H9 (cell line): Measurements from ENCODE around the gene FLVCR2. TPM values are rescaled to one million over a fixed set of nuclear protein-coding genes. Genes with fewer than 3 reads are reported as not detected.
"Not testable (repeated sequence)": the region's sequence is repeated elsewhere in the genome, so short reads cannot be mapped to it uniquely, and the experiment has no call there.

Source experiments
- DNase-seq: peaks from one replicate; pipeline ENCODE4 v3.0.0-alpha.2; 2017
- H2AFZ ChIP-seq: one replicate; pipeline ENCODE4 v1.6.1; 2013; ENCODE audit warnings: mild to moderate bottlenecking, low read length, control low read depth, moderate library complexity
- H2AK5ac ChIP-seq: 2 replicates; pipeline ENCODE4 v1.6.1; 2013; ENCODE audit warnings: low read length, control low read depth, mixed read lengths; ENCODE audit not compliant: insufficient read length
- H2BK120ac ChIP-seq: one replicate; pipeline ENCODE4 v1.6.1; 2013; ENCODE audit warnings: low read depth, mild to moderate bottlenecking, low read length, control low read depth, inconsistent platforms; ENCODE audit not compliant: poor library complexity, severe bottlenecking
- H2BK12ac ChIP-seq: 2 replicates; pipeline ENCODE4 v1.6.1; 2013; ENCODE audit warnings: low read length, control low read depth, mixed read lengths, low read depth; ENCODE audit not compliant: insufficient read length
- H2BK15ac ChIP-seq: 2 replicates; pipeline ENCODE4 v1.6.1; 2013; ENCODE audit warnings: low read depth, low read length, control low read depth
- H2BK20ac ChIP-seq: one replicate; pipeline ENCODE4 v1.6.1; 2013; ENCODE audit warnings: low read depth, mild to moderate bottlenecking, low read length, control low read depth, inconsistent platforms; ENCODE audit not compliant: poor library complexity, severe bottlenecking
- H2BK5ac ChIP-seq: 2 replicates; pipeline ENCODE4 v1.6.1; 2013; ENCODE audit warnings: low read length, control low read depth, mixed read lengths; ENCODE audit not compliant: insufficient read length
- H3K14ac ChIP-seq: 2 replicates; pipeline ENCODE4 v1.6.1; 2013; ENCODE audit warnings: low read length, control low read depth; ENCODE audit not compliant: insufficient read depth
- H3K18ac ChIP-seq: 2 replicates; pipeline ENCODE4 v1.6.1; 2013; ENCODE audit warnings: low read depth, mild to moderate bottlenecking, mixed read lengths, low read length, control low read depth; ENCODE audit not compliant: insufficient read length
- H3K23ac ChIP-seq: 2 replicates; pipeline ENCODE4 v1.6.1; 2013; ENCODE audit warnings: low read length, control low read depth, mixed read lengths, low read depth; ENCODE audit not compliant: insufficient read length
- H3K23me2 ChIP-seq: 2 replicates; pipeline ENCODE4 v1.6.1; 2013; ENCODE audit warnings: low read depth, mild to moderate bottlenecking, mixed read lengths, low read length, control low read depth; ENCODE audit not compliant: insufficient read length, poor library complexity, severe bottlenecking
- H3K27ac ChIP-seq: 2 replicates; pipeline ENCODE4 v1.5.1; 2013; ENCODE audit warnings: low read length, control low read depth, mixed read lengths, low read depth; ENCODE audit not compliant: insufficient read length
- H3K27me3 ChIP-seq: 2 replicates; pipeline ENCODE4 v1.6.1; 2013; ENCODE audit warnings: low read length, control low read depth, inconsistent platforms; ENCODE audit not compliant: insufficient read depth
- H3K4ac ChIP-seq: 2 replicates; pipeline ENCODE4 v1.6.1; 2013; ENCODE audit warnings: low read depth, mild to moderate bottlenecking, control low read depth, inconsistent platforms, low read length, moderate library complexity
- H3K4me1 ChIP-seq: 2 replicates; pipeline ENCODE4 v1.6.1; 2013; ENCODE audit warnings: low read length, control low read depth, inconsistent platforms; ENCODE audit not compliant: insufficient read depth
- H3K4me2 ChIP-seq: 2 replicates; pipeline ENCODE4 v1.6.1; 2013; ENCODE audit warnings: low read length, control low read depth, mixed read lengths; ENCODE audit not compliant: insufficient read length, insufficient read depth
- H3K56ac ChIP-seq: 2 replicates; pipeline ENCODE4 v1.6.1; 2013; ENCODE audit warnings: low read depth, mild to moderate bottlenecking, mixed read lengths, low read length, control low read depth; ENCODE audit not compliant: insufficient read length
- H3K79me1 ChIP-seq: 2 replicates; pipeline ENCODE4 v1.6.1; 2013; ENCODE audit warnings: low read depth, mild to moderate bottlenecking, moderate library complexity, low read length, control low read depth, inconsistent platforms; ENCODE audit not compliant: insufficient read depth, poor library complexity, severe bottlenecking
- H3K79me2 ChIP-seq: 2 replicates; pipeline ENCODE4 v1.6.1; 2013; ENCODE audit warnings: low read length, control low read depth, inconsistent platforms; ENCODE audit not compliant: insufficient read depth
- H3K9ac ChIP-seq: 2 replicates; pipeline ENCODE4 v1.6.1; 2013; ENCODE audit warnings: low read length, control low read depth, mixed read lengths; ENCODE audit not compliant: insufficient read length; ENCODE audit errors: extremely low read depth
- H3K9me3 ChIP-seq: one replicate; pipeline ENCODE4 v1.6.1; 2013; ENCODE audit warnings: low read depth, low read length, inconsistent platforms; ENCODE audit not compliant: control insufficient read depth
- H3T11ph ChIP-seq: one replicate; pipeline ENCODE4 v1.6.1; 2013; ENCODE audit warnings: mild to moderate bottlenecking, low read length, control low read depth, inconsistent platforms
- H4K20me1 ChIP-seq: one replicate; pipeline ENCODE4 v1.6.1; 2013; ENCODE audit not compliant: control insufficient read depth, insufficient read length, insufficient read depth
- H4K5ac ChIP-seq: 2 replicates; pipeline ENCODE4 v1.6.1; 2013; ENCODE audit warnings: low read depth, mild to moderate bottlenecking, mixed read lengths, low read length, control low read depth; ENCODE audit not compliant: insufficient read length
- H4K8ac ChIP-seq: replicated peaks from 2 replicates; pipeline ENCODE4 v1.6.1; 2013; ENCODE audit warnings: low read length, control low read depth, mixed read lengths, low read depth; ENCODE audit not compliant: insufficient read length
- H4K91ac ChIP-seq: 2 replicates; pipeline ENCODE4 v1.6.1; 2013; ENCODE audit warnings: low read depth, mild to moderate bottlenecking, moderate library complexity, mixed read lengths, low read length, control low read depth; ENCODE audit not compliant: insufficient read length
- H3K27ac Mint-ChIP-seq, 3 experiments: 2 replicates in 2 of 3; 3 replicates in 1 of 3; pipeline ENCODE4 v1.8.0; 2020 to 2021; ENCODE audit warnings: mixed read lengths in 3 of 3, mild to moderate bottlenecking in 1 of 3, moderate library complexity in 1 of 3
- H3K27me3 Mint-ChIP-seq: 2 replicates; pipeline ENCODE4 v1.8.0; 2021; ENCODE audit warnings: low read depth, mild to moderate bottlenecking, moderate library complexity, mixed read lengths
- H3K36me3 Mint-ChIP-seq, 3 experiments: 2 replicates in 2 of 3; 3 replicates in 1 of 3; pipeline ENCODE4 v1.8.0; 2020 to 2021; ENCODE audit warnings: low read depth in 3 of 3, mixed read lengths in 3 of 3; ENCODE audit not compliant: insufficient read depth in 1 of 3
- H3K4me1 Mint-ChIP-seq, 2 experiments: 2 replicates each; pipeline ENCODE4 v1.8.0; 2020; ENCODE audit warnings: mixed read lengths in 2 of 2
- H3K4me3 Mint-ChIP-seq, 2 experiments: 2 replicates in 1 of 2; 3 replicates in 1 of 2; pipeline ENCODE4 v1.8.0; 2020 to 2021; ENCODE audit warnings: mild to moderate bottlenecking in 2 of 2, mixed read lengths in 2 of 2, moderate library complexity in 1 of 2
- H3K9me3 Mint-ChIP-seq, 2 experiments: 2 replicates in 1 of 2; 3 replicates in 1 of 2; pipeline ENCODE4 v1.8.0; 2020; ENCODE audit warnings: mild to moderate bottlenecking in 2 of 2, mixed read lengths in 2 of 2, moderate library complexity in 1 of 2
- CTCF ChIP-seq: fragments of 200-600 bp; sonication (generic); conservative IDR thresholded peaks from 3 replicates; pipeline ENCODE4 v1.8.0; 2021; ENCODE audit warnings: antibody characterized with exemption, mild to moderate bottlenecking
- WGBS: extraction: QIAGEN DNeasy Blood & Tissue Kit; methylation state at CpG from one replicate; pipeline ENCODE4 v1.1.7; 2013; ENCODE audit warnings: missing lambda C conversion rate, low lambda C conversion rate, mixed read lengths; ENCODE audit not compliant: insufficient read length; ENCODE audit errors: extremely low coverage; 5-methylcytosine and 5-hydroxymethylcytosine counted together
- total RNA-seq: library from RNA; stranded (reverse); gene quantifications from 2 replicates; pipeline ENCODE4 v1.2.1, GENCODE V29; 2021

Gene FLVCR2
- total RNA-seq, 1 experiment from 2014 or later: 7.1 TPM

- Histone ChIP-seq H3K79me1 (no peaks in the 10 kb centered on the region), H2BK15ac (no peak overlapping the region), H4K8ac (no peak overlapping the region), H3K27me3 (no peaks in the 10 kb centered on the region), H3K27ac (no peak overlapping the region), H2BK5ac (no peak overlapping the region), H3K79me2 (no peaks in the 10 kb centered on the region), H3K14ac (no peak overlapping the region), H3K4me1 (no peaks in the 10 kb centered on the region), H2BK20ac (no peak overlapping the region), H3K23me2 (no peaks in the 10 kb centered on the region), H2AK5ac (no peak overlapping the region), H3K18ac (no peak overlapping the region), H4K91ac (no peak overlapping the region), H3K23ac (no peak overlapping the region), H4K20me1 (no peaks in the 10 kb centered on the region), H4K5ac (no peak overlapping the region), H2BK12ac (no peak overlapping the region), H3T11ph (no peak overlapping the region), H3K4me2 (no peak overlapping the region), H3K9me3 (no peaks in the 10 kb centered on the region), H3K4ac (no peak overlapping the region), H2BK120ac (no peak overlapping the region), H2AFZ (no peak overlapping the region), H3K9ac (no peak overlapping the region), H3K56ac (no peak overlapping the region)
- no peak overlapping the region for H3K27ac Mint-ChIP-seq
- peaks cover 40 to 47% (median 47%) of the 10 kb centered on the region in 3 experiments for H3K36me3 Mint-ChIP-seq
- H3K4me3 Mint-ChIP-seq: no peak overlapping the region
- TF ChIP-seq CTCF: no peak
- H3K4me1 Mint-ChIP-seq: 0 out of 4 replicates have a peak, but pooled peaks cover 0 to 6% of the 10 kb centered on the region in 2 experiments
- H3K9me3 Mint-ChIP-seq: peaks cover 8 to 11% of the 10 kb centered on the region in 2 experiments; a peak in 4 of 5 replicates
- no CpG with 5 or more reads among the region's 7 CpGs for WGBS
- no peaks in the 10 kb centered on the region for H3K27me3 Mint-ChIP-seq
- no peak for DNase-seq
Measured at GRCh38 chr14:75690010-75690409, 111.6 kb downstream of the FLVCR2 start.

- not testable (repeated sequence) for H3K9me3 ChIP-seq, H3K27me3 Mint-ChIP-seq
Measured at GRCh38 chr14:75695025-75695424, 116.6 kb downstream of the FLVCR2 start.

More at GRCh38 chr14:75695025-75695424, 116.6 kb downstream of the FLVCR2 start:
- H4K8ac ChIP-seq, H4K91ac ChIP-seq, H2BK15ac ChIP-seq, H3K23ac ChIP-seq, H2BK20ac ChIP-seq, H3K27ac ChIP-seq, H2BK120ac ChIP-seq, H2AK5ac ChIP-seq, H3K27ac Mint-ChIP-seq, DNase-seq, H4K20me1 ChIP-seq, H3K27me3 ChIP-seq, H3K4me2 ChIP-seq, H3K4me1 Mint-ChIP-seq, H2BK12ac ChIP-seq, H3K18ac ChIP-seq, H3K79me2 ChIP-seq, H3K79me1 ChIP-seq, H3K56ac ChIP-seq, H2BK5ac ChIP-seq, H2AFZ ChIP-seq, H3K4ac ChIP-seq, H4K5ac ChIP-seq, H3K4me1 ChIP-seq, H3K4me3 Mint-ChIP-seq, H3K23me2 ChIP-seq, H3K14ac ChIP-seq, H3T11ph ChIP-seq, H3K9ac ChIP-seq: not testable (repeated sequence)
- WGBS: no CpG with 5 or more reads among the region's 6 CpGs
- Mint-ChIP-seq H3K9me3 (peaks cover 12 to 16% of the 10 kb centered on the region in 2 experiments; a peak in 4 of 5 replicates), H3K36me3 (peaks cover 49 to 65% (median 62%) of the 10 kb centered on the region in 3 experiments)
